PC-9 (cell line): Measurements from ENCODE around the gene JAG1. TPM values are rescaled to one million over a fixed set of nuclear protein-coding genes. Genes with fewer than 3 reads are reported as not detected.

ENCODE experiments used
- BruUV-seq: library from RNA; stranded (reverse); fragments of 400-500 nt; replicated peaks from 2 replicates; lab custom pipeline; 2021; lab: Mats Ljungman, UMichigan
- CTCF ChIA-PET: fragments of 300-600 bp; sonication (Branson Sonifier 250); formaldehyde crosslinking; loops from one replicate; lab custom pipeline; 2022; ENCODE audit warnings: antibody characterized with exemption; lab: Charles Lee
- POLR2A ChIA-PET: fragments of 300-600 bp; sonication (Branson Sonifier 250); formaldehyde crosslinking; loops from one replicate; lab custom pipeline; 2022; ENCODE audit warnings: antibody characterized with exemption; ENCODE audit not compliant: unreplicated experiment; lab: Charles Lee
- DNase-seq, 2 experiments: peaks; one replicate each; pipeline versions ENCODE4 v3.0.0 to v3.0.0-alpha.2; 2015 to 2022; ENCODE audit warnings: mixed read lengths in 1 of 2
- H2AFZ ChIP-seq: fragments of 200-600 bp; sonication (generic); 2 replicates; pipeline ENCODE4 v1.8.1; 2017; ENCODE audit warnings: antibody characterized with exemption
- H3F3A ChIP-seq: fragments of 200-600 bp; sonication (generic); 2 replicates; pipeline ENCODE4 v1.8.1; 2017; ENCODE audit warnings: antibody characterized with exemption, mild to moderate bottlenecking, low read depth; ENCODE audit not compliant: insufficient read depth
- H3K27ac ChIP-seq: fragments of 200-600 bp; sonication (generic); 2 replicates; pipeline ENCODE4 v1.6.1; 2016; ENCODE audit warnings: mixed run types
- H3K27me3 ChIP-seq: fragments of 200-600 bp; sonication (generic); 2 replicates; pipeline ENCODE4 v1.6.1; 2016; ENCODE audit warnings: low read depth, mixed run types; ENCODE audit not compliant: insufficient read depth
- H3K36me3 ChIP-seq: fragments of 200-600 bp; sonication (generic); 2 replicates; pipeline ENCODE4 v1.6.1; 2016; ENCODE audit warnings: low read depth, mixed run types
- H3K4me1 ChIP-seq: fragments of 200-600 bp; sonication (generic); replicated peaks from 2 replicates; pipeline ENCODE4 v1.6.1; 2016; ENCODE audit warnings: mixed run types; ENCODE audit not compliant: insufficient read depth
- H3K4me2 ChIP-seq: fragments of 200-600 bp; sonication (generic); 2 replicates; pipeline ENCODE4 v1.6.1; 2017; ENCODE audit warnings: mixed run types
- H3K4me3 ChIP-seq: fragments of 200-600 bp; sonication (generic); 2 replicates; pipeline ENCODE4 v1.6.1; 2016; ENCODE audit warnings: mixed run types
- H3K79me2 ChIP-seq: fragments of 200-600 bp; sonication (generic); 2 replicates; pipeline ENCODE4 v1.6.1; 2017; ENCODE audit warnings: low read depth, mixed run types
- H3K9me2 ChIP-seq: fragments of 200-600 bp; sonication (generic); 2 replicates; pipeline ENCODE4 v1.8.1; 2017; ENCODE audit warnings: mild to moderate bottlenecking; ENCODE audit not compliant: insufficient read depth
- H3K9me3 ChIP-seq: fragments of 200-600 bp; sonication (generic); 2 replicates; pipeline ENCODE4 v1.8.1; 2016; ENCODE audit warnings: low read depth; ENCODE audit not compliant: insufficient read depth
- H4K20me1 ChIP-seq: fragments of 200-600 bp; sonication (generic); 2 replicates; pipeline ENCODE4 v1.8.1; 2017; ENCODE audit not compliant: insufficient read depth
- CTCF ChIP-seq: fragments of 200-600 bp; sonication (generic); conservative IDR thresholded peaks from 2 replicates; pipeline ENCODE4 v1.6.1; 2017; ENCODE audit warnings: mixed run types, antibody characterized with exemption, mild to moderate bottlenecking, moderate library complexity
- EZH2 ChIP-seq: fragments of 200-600 bp; sonication (generic); IDR thresholded peaks from 2 replicates; pipeline ENCODE4 v1.8.0; 2017; ENCODE audit warnings: antibody characterized with exemption, low read depth
- intact Hi-C: fragments of 100-400 bp; cut with micrococcal nuclease; formaldehyde crosslinking; loops from one replicate; pipeline ENCODE4 v1.10.0; 2022; ENCODE audit not compliant: unreplicated experiment
- total RNA-seq: library from RNA; stranded (reverse); gene quantifications from 2 replicates; pipeline ENCODE4 v1.2.3, GENCODE V29; 2021

JAG1 gene
- total RNA-seq, 1 experiment from 2014 or later, result 42.9 TPM

GRCh38 chr20:10696650-10697049 lies 22.9 kb upstream of the JAG1 start:
- no peaks in the 10 kb centered on the region for H3K36me3 ChIP-seq
- H3K79me2 ChIP-seq, result no peaks in the 10 kb centered on the region
- H3K27ac ChIP-seq, result no peak overlapping the region
- no peak for DNase-seq
- no peak overlapping the region for H2AFZ ChIP-seq
- BruUV-seq, result no TSS peak
- no peaks in the 10 kb centered on the region for H3K4me1 ChIP-seq
- ChIA-PET POLR2A (no interaction called here), CTCF (no interaction called here)
- no peaks in the 10 kb centered on the region for H4K20me1 ChIP-seq
- H3K27me3 ChIP-seq, result no peaks in the 10 kb centered on the region
- intact Hi-C loops, result no loop called here
- TF ChIP-seq CTCF (peak; percentile 66), EZH2 (no peak)
- no peaks in the 10 kb centered on the region for H3K9me3 ChIP-seq
- no peaks in the 10 kb centered on the region for H3F3A ChIP-seq
- H3K4me3 ChIP-seq, result no peak overlapping the region
- no peaks in the 10 kb centered on the region for H3K9me2 ChIP-seq
- H3K4me2 ChIP-seq, result no peak overlapping the region

DNA sequence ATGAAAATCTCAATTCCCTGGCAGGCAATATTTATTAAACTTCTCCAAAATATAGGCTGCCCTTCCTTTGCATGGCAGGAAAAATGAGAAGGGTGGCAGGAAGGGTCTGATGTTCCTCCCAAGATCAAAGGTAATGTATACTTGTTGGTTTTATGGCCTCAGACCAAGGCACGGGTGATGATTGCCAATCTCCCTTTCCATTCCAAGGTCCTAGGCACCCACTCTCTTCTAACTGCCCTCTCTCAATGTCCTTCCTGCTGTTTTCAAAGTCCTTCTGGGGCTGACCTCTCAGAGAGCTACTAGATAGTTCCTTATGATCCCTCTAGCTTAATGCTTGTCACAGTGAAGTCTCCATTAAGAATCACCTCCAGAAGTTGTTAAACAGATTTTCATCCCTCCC lies 15.6 kb upstream of the JAG1 start:
- no peak overlapping the region for H2AFZ ChIP-seq
- no peaks in the 10 kb centered on the region for H3K9me3 ChIP-seq
- no peaks in the 10 kb centered on the region for H3K36me3 ChIP-seq
- intact Hi-C loops, result no loop called here
- H3K9me2 ChIP-seq, result no peaks in the 10 kb centered on the region
- H3K4me3 ChIP-seq, result no peak overlapping the region
- no TSS peak for BruUV-seq
- DNase-seq, result no peak
- no peaks in the 10 kb centered on the region for H3K27me3 ChIP-seq
- no peak for TF ChIP-seq CTCF
- TF ChIP-seq EZH2, result no peak
- H3K79me2 ChIP-seq, result no peaks in the 10 kb centered on the region
- no peaks in the 10 kb centered on the region for H3F3A ChIP-seq
- no peaks in the 10 kb centered on the region for H3K4me1 ChIP-seq
- CTCF ChIA-PET, result no interaction called here
- no peak overlapping the region for H3K4me2 ChIP-seq
- no peak overlapping the region for H3K27ac ChIP-seq
- no peaks in the 10 kb centered on the region for H4K20me1 ChIP-seq
- POLR2A ChIA-PET, result no interaction called here

DNA sequence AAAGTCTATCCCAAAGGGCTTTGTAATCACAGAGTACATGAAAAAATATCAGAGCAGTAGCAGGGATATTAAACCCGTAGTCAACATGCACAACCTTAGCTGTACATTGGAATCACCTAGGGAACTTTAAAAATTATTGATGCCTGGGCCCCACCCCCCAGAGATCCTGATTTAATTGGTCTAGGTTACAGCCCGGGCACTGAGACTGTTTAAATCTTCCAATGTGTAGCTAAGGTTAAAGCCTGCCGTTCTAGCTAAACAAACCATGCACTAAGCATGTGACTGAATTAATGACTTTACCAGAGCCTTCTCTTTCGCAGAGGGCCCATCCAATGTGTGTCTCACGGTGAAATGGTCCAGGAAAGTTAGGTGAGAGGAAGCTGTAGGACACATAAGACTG lies 14.1 kb upstream of the JAG1 start:
- intact Hi-C loops, result no loop called here
- POLR2A ChIA-PET, result no interaction called here
- TF ChIP-seq EZH2 (no peak), CTCF (no peak)

More for the DNA sequence above, 14.1 kb upstream of the JAG1 start:
- Histone ChIP-seq H3K9me3 (no peaks in the 10 kb centered on the region), H3K79me2 (no peaks in the 10 kb centered on the region), H3K36me3 (no peaks in the 10 kb centered on the region), H3K4me2 (no peak overlapping the region), H2AFZ (no peak overlapping the region), H3K27me3 (no peaks in the 10 kb centered on the region), H3F3A (no peaks in the 10 kb centered on the region), H3K27ac (no peak overlapping the region), H3K9me2 (no peaks in the 10 kb centered on the region), H4K20me1 (no peaks in the 10 kb centered on the region), H3K4me3 (no peak overlapping the region), H3K4me1 (no peaks in the 10 kb centered on the region)
- CTCF ChIA-PET, result no interaction called here
- BruUV-seq, result no TSS peak
- DNase-seq, result no peak
